CD8-positive, alpha-beta memory T cell (primary cell): ENCODE measurements around the gene CEP164. TPM values are rescaled to one million over a fixed set of nuclear protein-coding genes. Genes with fewer than 3 reads are reported as not detected.

Experiments
- CTCF ChIA-PET: fragments of 350-600 bp; sonication (Branson Sonifier 250); formaldehyde crosslinking; loops from one replicate; lab custom pipeline; 2021; ENCODE audit warnings: antibody characterized with exemption; lab: Charles Lee
- POLR2A ChIA-PET: fragments of 350-600 bp; sonication (Branson Sonifier 250); formaldehyde crosslinking; loops from one replicate; lab custom pipeline; 2021; ENCODE audit warnings: antibody characterized with exemption; lab: Charles Lee
- DNase-seq, 5 donors: peaks; one replicate each; pipeline versions ENCODE4 v3.0.0 to v3.0.0-alpha.2; 2020 to 2022; ENCODE audit warnings: mixed read lengths in 1 of 5
- H3K27ac ChIP-seq: one replicate; pipeline ENCODE4 v1.7.0; 2013; ENCODE audit warnings: low read depth, mild to moderate bottlenecking, low read length, moderate library complexity
- H3K27me3 ChIP-seq: 2 replicates; pipeline ENCODE4 v1.7.0; 2013; ENCODE audit warnings: low read length, mild to moderate bottlenecking; ENCODE audit not compliant: insufficient read depth, poor library complexity, severe bottlenecking
- H3K36me3 ChIP-seq: 2 replicates; pipeline ENCODE4 v1.7.0; 2013; ENCODE audit warnings: mild to moderate bottlenecking, low read length, moderate library complexity; ENCODE audit not compliant: insufficient read depth
- H3K4me1 ChIP-seq: 2 replicates; pipeline ENCODE4 v1.7.0; 2013; ENCODE audit warnings: mild to moderate bottlenecking, low read length, moderate library complexity; ENCODE audit not compliant: insufficient read depth
- H3K4me3 ChIP-seq: 2 replicates; pipeline ENCODE4 v1.7.0; 2013; ENCODE audit warnings: mild to moderate bottlenecking, low read length
- H3K9me3 ChIP-seq: 2 replicates; pipeline ENCODE4 v1.7.0; 2013; ENCODE audit warnings: mild to moderate bottlenecking, low read length
- H3K27ac Mint-ChIP-seq, 8 donors: one replicate each; pipeline ENCODE4 v1.8.0; 2020 to 2021; ENCODE audit warnings: mixed read lengths in 8 of 8, mild to moderate bottlenecking in 6 of 8, inconsistent platforms in 3 of 8, moderate library complexity in 3 of 8
- H3K27me3 Mint-ChIP-seq, 2 donors: one replicate each; pipeline ENCODE4 v1.8.0; 2020 to 2021; ENCODE audit warnings: mixed read lengths in 2 of 2, mild to moderate bottlenecking in 1 of 2, moderate library complexity in 1 of 2
- H3K36me3 Mint-ChIP-seq, 3 donors: one replicate each; pipeline ENCODE4 v1.8.0; 2020 to 2021; ENCODE audit warnings: mixed read lengths in 3 of 3, inconsistent platforms in 1 of 3, mild to moderate bottlenecking in 1 of 3
- H3K4me1 Mint-ChIP-seq, 3 donors: one replicate each; pipeline ENCODE4 v1.8.0; 2020 to 2021; ENCODE audit warnings: mixed read lengths in 3 of 3, inconsistent platforms in 1 of 3, mild to moderate bottlenecking in 1 of 3
- H3K4me3 Mint-ChIP-seq, 7 donors: one replicate each; pipeline ENCODE4 v1.8.0; 2020 to 2021; ENCODE audit warnings: mixed read lengths in 7 of 7, mild to moderate bottlenecking in 6 of 7, moderate library complexity in 4 of 7, inconsistent platforms in 2 of 7
- H3K9me3 Mint-ChIP-seq, 5 donors: one replicate each; pipeline ENCODE4 v1.8.0; 2020 to 2022; ENCODE audit warnings: mixed read lengths in 5 of 5, mild to moderate bottlenecking in 3 of 5, moderate library complexity in 2 of 5, inconsistent platforms in 1 of 5
- polyA plus RNA-seq: library from polyadenylated mRNA; unstranded; fragments of 300-500 nt; fragmentation: Illumina TruSeq; gene quantifications from one replicate; pipeline ENCODE4 v1.2.3, GENCODE V29; 2021
- total RNA-seq, 2 experiments: library from RNA; stranded (reverse); gene quantifications; one replicate each; pipeline ENCODE4 v1.2.3, GENCODE V29; 2021

The CEP164 gene
- total and polyA plus RNA-seq, 3 experiments from 2014 or later = 25.7 to 40.5 (median 34.6) TPM

DNA sequence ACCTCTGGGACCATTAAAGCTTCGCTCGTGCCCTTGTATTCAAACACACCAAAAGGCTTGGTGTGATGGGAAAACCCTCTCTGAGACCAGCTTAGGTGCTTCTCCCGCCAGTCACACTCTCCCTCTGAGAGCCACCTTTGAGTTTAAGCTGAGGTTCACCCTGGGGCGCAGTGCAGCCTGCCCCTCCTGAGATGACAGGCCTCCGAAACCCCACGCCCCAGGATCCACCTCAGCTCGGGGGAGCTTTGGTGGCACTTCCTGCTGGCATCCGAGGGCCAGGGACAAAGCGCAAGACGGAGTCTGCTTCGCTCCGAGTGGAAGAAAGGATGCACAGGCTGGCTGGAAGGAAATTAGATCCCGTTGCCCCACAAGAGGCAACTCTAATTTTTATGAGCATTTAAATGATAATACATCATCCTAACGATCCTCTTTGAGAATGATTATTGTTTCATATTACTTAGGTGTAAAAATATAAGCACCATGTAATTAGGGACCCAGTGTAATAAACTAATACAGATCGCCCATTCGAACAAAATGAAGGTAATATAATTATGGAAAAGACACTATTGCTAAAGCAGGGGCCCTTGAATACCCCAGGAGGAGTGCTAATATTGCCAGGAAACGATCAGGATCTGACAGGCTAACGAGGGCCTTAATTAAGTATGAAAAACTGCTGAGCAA lies 134.7 kb downstream of the CEP164 start:
- Histone ChIP-seq H3K27ac (no peak overlapping the region), H3K36me3 (no peaks in the 10 kb centered on the region), H3K4me3 (no peak overlapping the region), H3K9me3 (no peaks in the 10 kb centered on the region), H3K27me3 (no peaks in the 10 kb centered on the region), H3K4me1 (no peaks in the 10 kb centered on the region)
- Mint-ChIP-seq H3K36me3 (peaks cover 0 to 2% (median 0%) of the 10 kb centered on the region in 3 donors), H3K27ac (no peak overlapping the region), H3K27me3 (peaks cover 8 to 13% of the 10 kb centered on the region in 2 donors), H3K9me3 (no peaks in the 10 kb centered on the region), H3K4me3 (no peak overlapping the region), H3K4me1 (no peaks in the 10 kb centered on the region)
- no peak for DNase-seq
- POLR2A ChIA-PET = no interaction called here
- CTCF ChIA-PET = no interaction called here

GRCh38 chr11:117462864-117463247 lies 135.2 kb downstream of the CEP164 start:
- CTCF ChIA-PET = no interaction called here

More at GRCh38 chr11:117462864-117463247, 135.2 kb downstream of the CEP164 start:
- Mint-ChIP-seq H3K4me1 (no peaks in the 10 kb centered on the region), H3K4me3 (no peak overlapping the region), H3K27ac (no peak overlapping the region), H3K9me3 (no peaks in the 10 kb centered on the region), H3K27me3 (peaks cover 8 to 12% of the 10 kb centered on the region in 2 donors), H3K36me3 (peaks cover 0 to 2% (median 0%) of the 10 kb centered on the region in 3 donors)
- Histone ChIP-seq H3K4me3 (no peak overlapping the region), H3K27ac (no peak overlapping the region), H3K9me3 (no peaks in the 10 kb centered on the region), H3K4me1 (no peaks in the 10 kb centered on the region), H3K27me3 (no peaks in the 10 kb centered on the region), H3K36me3 (no peaks in the 10 kb centered on the region)
- POLR2A ChIA-PET = no interaction called here
- no peak for DNase-seq

Other genes starting within 250 kb of the CEP164 start
- 10 to 100 TPM; 42.8 to 48.7 TPM for gene SIK3, start 229.4 kb upstream of the CEP164 start, total RNA-seq
- 33.9 TPM for gene SIK3, start 229.4 kb upstream of the CEP164 start, polyA plus RNA-seq
- 10 to 100 TPM; 79.5 to 84.5 TPM for gene PAFAH1B2, start 183.6 kb upstream of the CEP164 start, total RNA-seq
- gene PAFAH1B2, start 183.6 kb upstream of the CEP164 start, polyA plus RNA-seq = 15.9 TPM
- gene SIDT2, start 149.1 kb upstream of the CEP164 start, total RNA-seq = 10 to 100 TPM; 13.8 to 14.9 TPM
- gene SIDT2, start 149.1 kb upstream of the CEP164 start, polyA plus RNA-seq = 2.0 TPM
- gene TAGLN, start 128.5 kb upstream of the CEP164 start, total RNA-seq = 1 to 10 TPM; 1.8 to 2.2 TPM
- gene TAGLN, start 128.5 kb upstream of the CEP164 start, polyA plus RNA-seq = 0.35 TPM
- gene PCSK7, start 95.8 kb upstream of the CEP164 start, total RNA-seq = 100 to 1,000 TPM in 1 of 2 experiments, 10 to 100 TPM in 1; 99.6 to 101 TPM
- 81.7 TPM for gene PCSK7, start 95.8 kb upstream of the CEP164 start, polyA plus RNA-seq
- 10 to 100 TPM; 25.1 to 25.3 TPM for gene RNF214, start 95.2 kb upstream of the CEP164 start, total RNA-seq
- gene RNF214, start 95.2 kb upstream of the CEP164 start, polyA plus RNA-seq = 35.0 TPM
- gene BACE1-AS, start 36.5 kb upstream of the CEP164 start, total RNA-seq = 1 to 10 TPM; 3.8 to 4.5 TPM
- 1.3 TPM for gene BACE1-AS, start 36.5 kb upstream of the CEP164 start, polyA plus RNA-seq
- 1 to 10 TPM; 2.5 to 2.9 TPM for gene BACE1, start 11.6 kb upstream of the CEP164 start, total RNA-seq
- gene BACE1, start 11.6 kb upstream of the CEP164 start, polyA plus RNA-seq = 2.0 TPM